IPS-18a (cell line): Measurements from ENCODE around the gene MAD2L1.

ENCODE experiments used
- H3K27ac ChIP-seq: one replicate; pipeline ENCODE4 v1.5.1; 2013; ENCODE audit warnings: low read length
- H3K27me3 ChIP-seq: one replicate; pipeline ENCODE4 v1.6.1; 2013; ENCODE audit warnings: mild to moderate bottlenecking, low read length; ENCODE audit not compliant: control insufficient read depth, insufficient read depth
- H3K36me3 ChIP-seq: one replicate; pipeline ENCODE4 v1.6.1; 2013; ENCODE audit warnings: low read depth, low read length; ENCODE audit not compliant: control insufficient read depth
- H3K4me1 ChIP-seq: one replicate; pipeline ENCODE4 v1.6.1; 2013; ENCODE audit warnings: low read depth, low read length; ENCODE audit not compliant: control insufficient read depth
- H3K4me3 ChIP-seq: one replicate; pipeline ENCODE4 v1.5.1; 2013; ENCODE audit warnings: low read length
- H3K9ac ChIP-seq: one replicate; pipeline ENCODE4 v1.6.1; 2013; ENCODE audit warnings: mild to moderate bottlenecking, low read length, moderate library complexity
- H3K9me3 ChIP-seq: one replicate; pipeline ENCODE4 v1.6.1; 2013; ENCODE audit warnings: low read depth, low read length; ENCODE audit not compliant: control insufficient read depth

Gene MAD2L1

GRCh38 chr4:120025516-120025915 is 41.1 kb downstream of the MAD2L1 start:
- Histone ChIP-seq H3K27ac (no peak overlapping the region), H3K4me1 (no peaks in the 10 kb centered on the region), H3K36me3 (no peaks in the 10 kb centered on the region), H3K4me3 (no peak overlapping the region), H3K9me3 (no peaks in the 10 kb centered on the region), H3K27me3 (no peaks in the 10 kb centered on the region), H3K9ac (no peak overlapping the region)

GRCh38 chr4:120018786-120019185 is 47.9 kb downstream of the MAD2L1 start:
- Histone ChIP-seq H3K4me1 (no peaks in the 10 kb centered on the region), H3K9me3 (no peaks in the 10 kb centered on the region), H3K9ac (no peak overlapping the region), H3K4me3 (no peak overlapping the region), H3K27ac (no peak overlapping the region), H3K36me3 (no peaks in the 10 kb centered on the region), H3K27me3 (no peaks in the 10 kb centered on the region)

GRCh38 chr4:120017939-120018692 is 48.5 kb downstream of the MAD2L1 start:
- Histone ChIP-seq H3K9ac (no peak overlapping the region), H3K4me3 (no peak overlapping the region), H3K36me3 (no peaks in the 10 kb centered on the region), H3K4me1 (no peaks in the 10 kb centered on the region), H3K27me3 (no peaks in the 10 kb centered on the region), H3K27ac (no peak overlapping the region), H3K9me3 (no peaks in the 10 kb centered on the region)

- no peaks in the 10 kb centered on the region for H3K9me3 ChIP-seq
- H3K27me3 ChIP-seq: no peaks in the 10 kb centered on the region
- no peaks in the 10 kb centered on the region for H3K4me1 ChIP-seq
- H3K36me3 ChIP-seq: no peaks in the 10 kb centered on the region
- H3K27ac ChIP-seq: no peak overlapping the region
- H3K9ac ChIP-seq: no peak overlapping the region
- H3K4me3 ChIP-seq: no peak overlapping the region
Observed at GRCh38 chr4:120011725-120012124, 54.9 kb downstream of the MAD2L1 start.

GRCh38 chr4:120010646-120011045 is 56.0 kb downstream of the MAD2L1 start:
- Histone ChIP-seq H3K4me3 (no peak overlapping the region), H3K27ac (no peak overlapping the region), H3K9ac (no peak overlapping the region), H3K9me3 (no peaks in the 10 kb centered on the region), H3K4me1 (no peaks in the 10 kb centered on the region), H3K27me3 (no peaks in the 10 kb centered on the region), H3K36me3 (no peaks in the 10 kb centered on the region)

GRCh38 chr4:120009731-120010130 is 56.9 kb downstream of the MAD2L1 start:
- Histone ChIP-seq H3K36me3 (no peaks in the 10 kb centered on the region), H3K9me3 (no peaks in the 10 kb centered on the region), H3K4me1 (no peaks in the 10 kb centered on the region), H3K4me3 (no peak overlapping the region), H3K27ac (no peak overlapping the region), H3K9ac (no peak overlapping the region), H3K27me3 (no peaks in the 10 kb centered on the region)

GRCh38 chr4:120008957-120009356 is 57.7 kb downstream of the MAD2L1 start:
- Histone ChIP-seq H3K9me3 (no peaks in the 10 kb centered on the region), H3K9ac (no peak overlapping the region), H3K4me1 (no peaks in the 10 kb centered on the region), H3K27ac (no peak overlapping the region), H3K27me3 (no peaks in the 10 kb centered on the region), H3K4me3 (no peak overlapping the region), H3K36me3 (no peaks in the 10 kb centered on the region)

GRCh38 chr4:120007896-120008436 is 58.7 kb downstream of the MAD2L1 start:
- no peaks in the 10 kb centered on the region for H3K27me3 ChIP-seq
- H3K9me3 ChIP-seq: no peaks in the 10 kb centered on the region
- no peaks in the 10 kb centered on the region for H3K4me1 ChIP-seq
- no peak overlapping the region for H3K9ac ChIP-seq
- H3K27ac ChIP-seq: no peak overlapping the region
- no peak overlapping the region for H3K4me3 ChIP-seq
- peaks cover 9% of the 10 kb centered on the region for H3K36me3 ChIP-seq

- no peak overlapping the region for H3K27ac ChIP-seq
- no peak overlapping the region for H3K4me3 ChIP-seq
- no peaks in the 10 kb centered on the region for H3K4me1 ChIP-seq
- H3K36me3 ChIP-seq: peaks cover 15% of the 10 kb centered on the region
- H3K9me3 ChIP-seq: peaks cover under 1% of the 10 kb centered on the region
- H3K27me3 ChIP-seq: no peaks in the 10 kb centered on the region
- no peak overlapping the region for H3K9ac ChIP-seq
Observed at GRCh38 chr4:120007191-120007871, 59.3 kb downstream of the MAD2L1 start.
